Neuronal stem cell (in vitro differentiated cells): ENCODE data around the gene CHST11.
A peak's percentile ranks its signal among the peaks of the same experiment; 100 is the strongest.

Experiments
- DNase-seq: peaks from one replicate; pipeline ENCODE4 v3.0.0-alpha.2; 2013; ENCODE audit warnings: low spot score
- H2AFZ ChIP-seq: one replicate; pipeline ENCODE4 v1.6.1; 2013; ENCODE audit warnings: mild to moderate bottlenecking, low read length, inconsistent platforms
- H2AK5ac ChIP-seq: 2 replicates; pipeline ENCODE4 v1.6.1; 2013; ENCODE audit warnings: low read depth, mild to moderate bottlenecking, inconsistent platforms, low read length, moderate library complexity, mixed read lengths
- H2BK120ac ChIP-seq: 2 replicates; pipeline ENCODE4 v1.6.1; 2013; ENCODE audit warnings: low read depth, mild to moderate bottlenecking, inconsistent platforms, low read length, moderate library complexity, mixed read lengths
- H2BK12ac ChIP-seq: one replicate; pipeline ENCODE4 v1.6.1; 2013; ENCODE audit warnings: low read length, inconsistent platforms
- H2BK15ac ChIP-seq: 2 replicates; pipeline ENCODE4 v1.6.1; 2013; ENCODE audit warnings: mild to moderate bottlenecking, low read length, inconsistent platforms, mixed read lengths
- H2BK5ac ChIP-seq: one replicate; pipeline ENCODE4 v1.6.1; 2013; ENCODE audit warnings: inconsistent platforms, mild to moderate bottlenecking, low read length, moderate library complexity
- H3K14ac ChIP-seq: one replicate; pipeline ENCODE4 v1.6.1; 2013; ENCODE audit warnings: low read length, inconsistent platforms
- H3K18ac ChIP-seq: 2 replicates; pipeline ENCODE4 v1.6.1; 2013; ENCODE audit warnings: low read length, inconsistent platforms
- H3K23ac ChIP-seq: 2 replicates; pipeline ENCODE4 v1.6.1; 2013; ENCODE audit warnings: low read depth, mild to moderate bottlenecking, mixed read lengths, low read length, inconsistent platforms; ENCODE audit not compliant: poor library complexity
- H3K27ac ChIP-seq: replicated peaks from 3 replicates; pipeline ENCODE4 v1.5.1; 2013; ENCODE audit warnings: low read length, inconsistent platforms
- H3K27me3 ChIP-seq, 3 experiments: 2 replicates each; pipeline ENCODE4 v1.6.1; 2013; ENCODE audit warnings: low read length in 3 of 3, mild to moderate bottlenecking in 2 of 3, inconsistent platforms in 1 of 3, low read depth in 1 of 3, mixed read lengths in 1 of 3, moderate library complexity in 1 of 3; ENCODE audit not compliant: control insufficient read depth in 3 of 3, insufficient read depth in 3 of 3
- H3K36me3 ChIP-seq, 2 donors: replicated peaks in 1 of 2; 2 replicates each; pipeline ENCODE4 v1.6.1; 2013; ENCODE audit warnings: low read length in 2 of 2; ENCODE audit not compliant: control insufficient read depth in 2 of 2, insufficient read depth in 2 of 2
- H3K4ac ChIP-seq: 2 replicates; pipeline ENCODE4 v1.6.1; 2013; ENCODE audit warnings: inconsistent platforms, mild to moderate bottlenecking, low read length, moderate library complexity
- H3K4me1 ChIP-seq, 2 donors: 1 replicate in 1 of 2; 2 replicates in 1 of 2; pipeline ENCODE4 v1.6.1; 2013; ENCODE audit warnings: low read length in 2 of 2, low read depth in 1 of 2; ENCODE audit not compliant: control insufficient read depth in 2 of 2, insufficient read depth in 1 of 2
- H3K4me2 ChIP-seq: one replicate; pipeline ENCODE4 v1.6.1; 2013; ENCODE audit warnings: mild to moderate bottlenecking, low read length, inconsistent platforms; ENCODE audit not compliant: insufficient read depth, poor library complexity, severe bottlenecking
- H3K4me3 ChIP-seq, 2 donors: 2 replicates each; pipeline ENCODE4 v1.5.1; 2013; ENCODE audit warnings: low read length in 2 of 2, mild to moderate bottlenecking in 2 of 2, inconsistent platforms in 1 of 2, moderate library complexity in 1 of 2
- H3K79me1 ChIP-seq: one replicate; pipeline ENCODE4 v1.6.1; 2013; ENCODE audit warnings: low read depth, mild to moderate bottlenecking, inconsistent platforms, low read length, moderate library complexity
- H3K9ac ChIP-seq: one replicate; pipeline ENCODE4 v1.6.1; 2013; ENCODE audit warnings: mild to moderate bottlenecking, low read depth, low read length, inconsistent platforms; ENCODE audit not compliant: poor library complexity
- H3K9me3 ChIP-seq, 2 donors: replicated peaks in 1 of 2; 2 replicates each; pipeline versions ENCODE3 to v1.6.1; 2013; ENCODE audit warnings: low read length in 2 of 2, mild to moderate bottlenecking in 2 of 2, inconsistent platforms in 1 of 2, low read depth in 1 of 2, mixed read lengths in 1 of 2, moderate library complexity in 1 of 2; ENCODE audit not compliant: control insufficient read depth in 2 of 2, insufficient read depth in 1 of 2
- H4K8ac ChIP-seq: one replicate; pipeline ENCODE4 v1.6.1; 2013; ENCODE audit warnings: low read depth, mild to moderate bottlenecking, inconsistent platforms, low read length, moderate library complexity
- H4K91ac ChIP-seq: one replicate; pipeline ENCODE4 v1.6.1; 2013; ENCODE audit warnings: low read length, low read depth, mild to moderate bottlenecking, inconsistent platforms; ENCODE audit not compliant: poor library complexity
- WGBS, 2 donors: extraction: QIAGEN DNeasy Blood & Tissue Kit; methylation state at CpG; one replicate each; pipeline ENCODE4 v1.1.7; 2013; ENCODE audit warnings: missing lambda C conversion rate in 2 of 2, mixed read lengths in 1 of 2; ENCODE audit not compliant: insufficient read length in 2 of 2, insufficient replicate concordance in 1 of 2; ENCODE audit errors: extremely low coverage in 2 of 2; 5-methylcytosine and 5-hydroxymethylcytosine counted together

CHST11 gene

GRCh38 chr12:104792570-104792969 is 335.8 kb downstream of the CHST11 start:
- H2BK12ac ChIP-seq, result no peak overlapping the region
- H3K79me1 ChIP-seq, result no peaks in the 10 kb centered on the region
- no peak overlapping the region for H3K9ac ChIP-seq
- no peak overlapping the region for H2BK15ac ChIP-seq
- H3K27ac ChIP-seq, result no peak overlapping the region
- DNase-seq, result no peak
- H3K4me1 ChIP-seq, result peaks cover 3 to 6% of the 10 kb centered on the region in 2 donors
- H3K4me3 ChIP-seq, result no peak overlapping the region
- H3K27me3 ChIP-seq, result no peaks in the 10 kb centered on the region
- no peak overlapping the region for H3K14ac ChIP-seq
- no CpG with 5 or more reads among the region's 4 CpGs for WGBS, 2 donors
- no peak overlapping the region for H4K8ac ChIP-seq
- H3K18ac ChIP-seq, result no peak overlapping the region
- H4K91ac ChIP-seq, result no peak overlapping the region
- no peak overlapping the region for H2BK120ac ChIP-seq
- no peak overlapping the region for H3K23ac ChIP-seq
- no peak overlapping the region for H2AK5ac ChIP-seq
- no peak overlapping the region for H3K4ac ChIP-seq
- no peak overlapping the region for H3K4me2 ChIP-seq
- no peak overlapping the region for H2BK5ac ChIP-seq
- H2AFZ ChIP-seq, result no peak overlapping the region
- no peaks in the 10 kb centered on the region for H3K9me3 ChIP-seq
- no peaks in the 10 kb centered on the region for H3K36me3 ChIP-seq

- H2BK12ac ChIP-seq, result no peak overlapping the region
- no peaks in the 10 kb centered on the region for H3K27me3 ChIP-seq
- H3K9ac ChIP-seq, result no peak overlapping the region
- no peak overlapping the region for H3K4me2 ChIP-seq
- H4K8ac ChIP-seq, result no peak overlapping the region
- no peak overlapping the region for H3K27ac ChIP-seq
- H3K9me3 ChIP-seq, result no peaks in the 10 kb centered on the region
- no CpG with 5 or more reads among the region's 3 CpGs for WGBS, 2 donors
- H4K91ac ChIP-seq, result no peak overlapping the region
- H3K4me1 ChIP-seq, result peaks cover 3 to 6% of the 10 kb centered on the region in 2 donors
- no peak for DNase-seq
- no peak overlapping the region for H3K14ac ChIP-seq
- no peak overlapping the region for H3K23ac ChIP-seq
- H3K79me1 ChIP-seq, result no peaks in the 10 kb centered on the region
- H2BK120ac ChIP-seq, result no peak overlapping the region
- no peak overlapping the region for H2AK5ac ChIP-seq
- no peaks in the 10 kb centered on the region for H3K36me3 ChIP-seq
- H2BK5ac ChIP-seq, result no peak overlapping the region
- H3K18ac ChIP-seq, result peak overlapping the region; percentile 55
- no peak overlapping the region for H2BK15ac ChIP-seq
- no peak overlapping the region for H3K4me3 ChIP-seq
- H3K4ac ChIP-seq, result no peak overlapping the region
- H2AFZ ChIP-seq, result no peak overlapping the region
Observed at GRCh38 chr12:104793285-104793684, 336.5 kb downstream of the CHST11 start.

GRCh38 chr12:104793968-104794367 is 337.2 kb downstream of the CHST11 start:
- Histone ChIP-seq H2AK5ac (no peak overlapping the region), H2BK12ac (no peak overlapping the region), H3K27me3 (no peaks in the 10 kb centered on the region), H3K14ac (no peak overlapping the region), H2AFZ (no peak overlapping the region), H3K23ac (no peak overlapping the region), H3K79me1 (no peaks in the 10 kb centered on the region), H3K4me1 (peaks cover under 1 to 2% of the 10 kb centered on the region in 2 donors), H3K9me3 (no peaks in the 10 kb centered on the region), H2BK5ac (no peak overlapping the region), H3K9ac (no peak overlapping the region), H3K18ac (no peak overlapping the region), H3K4me3 (no peak overlapping the region), H3K4me2 (no peak overlapping the region), H2BK15ac (no peak overlapping the region), H2BK120ac (no peak overlapping the region), H4K91ac (no peak overlapping the region), H4K8ac (no peak overlapping the region), H3K36me3 (no peaks in the 10 kb centered on the region), H3K4ac (no peak overlapping the region), H3K27ac (no peak overlapping the region)
- WGBS, 2 donors, result no CpG with 5 or more reads among the region's 1 CpG
- no peak for DNase-seq

GRCh38 chr12:104796475-104796862 is 339.7 kb downstream of the CHST11 start:
- no peaks in the 10 kb centered on the region for H3K36me3 ChIP-seq
- no peak overlapping the region for H4K8ac ChIP-seq
- H2BK15ac ChIP-seq, result no peak overlapping the region
- no peak overlapping the region for H3K18ac ChIP-seq
- no peak overlapping the region for H3K14ac ChIP-seq
- no peak overlapping the region for H2BK120ac ChIP-seq
- H3K79me1 ChIP-seq, result no peaks in the 10 kb centered on the region
- no peak overlapping the region for H2BK12ac ChIP-seq
- H3K9ac ChIP-seq, result no peak overlapping the region
- H3K4me3 ChIP-seq, result no peak overlapping the region
- no peak overlapping the region for H3K27ac ChIP-seq
- H3K4me1 ChIP-seq, result no peaks in the 10 kb centered on the region
- H3K4ac ChIP-seq, result no peak overlapping the region
- H3K27me3 ChIP-seq, result no peaks in the 10 kb centered on the region
- no peak for DNase-seq
- no peak overlapping the region for H4K91ac ChIP-seq
- H2AFZ ChIP-seq, result no peak overlapping the region
- H3K9me3 ChIP-seq, result no peaks in the 10 kb centered on the region
- no peak overlapping the region for H2BK5ac ChIP-seq
- no peak overlapping the region for H3K23ac ChIP-seq
- no peak overlapping the region for H3K4me2 ChIP-seq
- H2AK5ac ChIP-seq, result no peak overlapping the region
